ENCODE measurements around the gene DMAC2L.
"Not testable (repeated sequence)": the region's sequence is repeated elsewhere in the genome, so short reads cannot be mapped to it uniquely, and the experiment has no call there.

The DMAC2L gene

GRCh38 chr14:50311972-50312733, at the start of gene DMAC2L, which contains the start of gene L2HGDH:
Gene DMAC2L (plus strand): TSS chr14:50312324. CDS start chr14:50321488, 9,164 bp downstream.
Gene L2HGDH (minus strand): TSS chr14:50312229. CDS start chr14:50312150, 79 bp downstream.
- peak; percentile 91 for DNase-seq

- no peak for DNase-seq
Observed at GRCh38 chr14:50262865-50263264, 49.3 kb upstream of the DMAC2L start.

GRCh38 chr14:50263321-50263720, 48.8 kb upstream of the DMAC2L start:
- DNase-seq: no peak

- no peak for DNase-seq
Observed at GRCh38 chr14:50265029-50265428, 47.1 kb upstream of the DMAC2L start.

- no peak for DNase-seq
Observed at GRCh38 chr14:50270932-50271331, 41.2 kb upstream of the DMAC2L start.

- DNase-seq: no peak
Observed at GRCh38 chr14:50272498-50272897, 39.6 kb upstream of the DMAC2L start.

- no peak for DNase-seq
Observed at GRCh38 chr14:50285861-50286260, 26.3 kb upstream of the DMAC2L start.

- no peak for DNase-seq
Observed at GRCh38 chr14:50288146-50288545, 24.0 kb upstream of the DMAC2L start.

GRCh38 chr14:50290306-50290705, 21.8 kb upstream of the DMAC2L start:
- no peak for DNase-seq

- DNase-seq: no peak
Observed at GRCh38 chr14:50299585-50299984, 12.5 kb upstream of the DMAC2L start.

GRCh38 chr14:50301914-50302313, 10.2 kb upstream of the DMAC2L start:
- DNase-seq: no peak

GRCh38 chr14:50303744-50304471, 8.2 kb upstream of the DMAC2L start:
- DNase-seq: no peak

GRCh38 chr14:50308363-50308915, 3.7 kb upstream of the DMAC2L start:
- no peak for DNase-seq

GRCh38 chr14:50310445-50310844, 1.7 kb upstream of the DMAC2L start:
- DNase-seq: no peak

- peak; percentile 86 for DNase-seq
Observed at GRCh38 chr14:50311337-50311971, 670 bp upstream of the DMAC2L start.

GRCh38 chr14:50312734-50313054, 570 bp downstream of the DMAC2L start:
- DNase-seq: no peak

- not testable (repeated sequence) for DNase-seq
Observed at GRCh38 chr14:50314098-50314497, 2.0 kb downstream of the DMAC2L start.

- no peak for DNase-seq
Observed at GRCh38 chr14:50318031-50318626, 6.0 kb downstream of the DMAC2L start.

- no peak for DNase-seq
Observed at GRCh38 chr14:50319293-50319692, 7.2 kb downstream of the DMAC2L start.

GRCh38 chr14:50319721-50320120, 7.6 kb downstream of the DMAC2L start:
- DNase-seq: no peak

- no peak for DNase-seq
Observed at GRCh38 chr14:50320283-50320682, 8.2 kb downstream of the DMAC2L start.

GRCh38 chr14:50321009-50321660, 9.0 kb downstream of the DMAC2L start:
- DNase-seq: peak; percentile 62

GRCh38 chr14:50331596-50331995, 19.5 kb downstream of the DMAC2L start:
- DNase-seq: no peak
